ENCODE measurements around the gene CREB1. TPM values are rescaled to one million over a fixed set of nuclear protein-coding genes. Genes with fewer than 3 reads are reported as not detected.
"Not testable (repeated sequence)": the region's sequence is repeated elsewhere in the genome, so short reads cannot be mapped to it uniquely, and the experiment has no call there.

Gene CREB1
- total RNA-seq, 2 donors from 2014 or later, result 87.1 to 105 TPM

DNA sequence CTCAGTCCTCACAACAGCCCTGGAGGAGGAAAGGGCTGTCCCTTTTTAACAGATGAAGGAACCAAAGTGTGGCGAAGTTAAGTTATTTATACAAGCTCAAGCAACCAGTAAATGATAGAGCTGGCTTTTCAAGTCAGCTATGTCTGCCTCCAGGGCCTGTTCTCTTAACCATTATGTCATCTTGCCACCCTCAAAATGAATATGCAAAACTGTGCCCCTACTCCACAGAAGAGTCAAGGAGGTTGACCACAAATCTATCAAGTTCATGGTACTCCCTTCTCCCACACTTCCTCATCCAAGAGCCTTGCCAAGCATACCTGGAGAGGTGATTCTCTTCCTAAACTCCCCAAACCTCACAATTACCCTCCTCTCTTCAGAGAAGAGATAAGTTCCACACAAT, 37.3 kb upstream of the CREB1 start:
- no peaks in the 10 kb centered on the region for H3K36me3 Mint-ChIP-seq (ENCODE audit: low read depth)
- Histone ChIP-seq H3K36me3 (ENCODE audit: control insufficient read depth, insufficient read depth, low read length) (no peaks in the 10 kb centered on the region), H3K4me1 (ENCODE audit: control insufficient read depth, insufficient read depth, low read length) (no peaks in the 10 kb centered on the region), H3K9ac (ENCODE audit: extremely low read depth, low read length, poor library complexity, severe bottlenecking) (no peak overlapping the region), H3K4me3 (ENCODE audit: low read length) (no peak overlapping the region), H3K27ac (ENCODE audit: low read depth, low read length) (no peak overlapping the region), H3K9me3 (ENCODE audit: control insufficient read depth, low read length) (no peaks in the 10 kb centered on the region), H3K27me3 (ENCODE audit: control insufficient read depth, insufficient read depth, low read length, poor library complexity, severe bottlenecking) (no peaks in the 10 kb centered on the region)
- H3K4me3 Mint-ChIP-seq, result no peak overlapping the region
- H3K27ac Mint-ChIP-seq, result no peak overlapping the region
- DNase-seq, result no peak
- no peaks in the 10 kb centered on the region for H3K27me3 Mint-ChIP-seq (ENCODE audit: insufficient read depth)
- no peaks in the 10 kb centered on the region for H3K9me3 Mint-ChIP-seq
- TF ChIP-seq, protein P1, sequence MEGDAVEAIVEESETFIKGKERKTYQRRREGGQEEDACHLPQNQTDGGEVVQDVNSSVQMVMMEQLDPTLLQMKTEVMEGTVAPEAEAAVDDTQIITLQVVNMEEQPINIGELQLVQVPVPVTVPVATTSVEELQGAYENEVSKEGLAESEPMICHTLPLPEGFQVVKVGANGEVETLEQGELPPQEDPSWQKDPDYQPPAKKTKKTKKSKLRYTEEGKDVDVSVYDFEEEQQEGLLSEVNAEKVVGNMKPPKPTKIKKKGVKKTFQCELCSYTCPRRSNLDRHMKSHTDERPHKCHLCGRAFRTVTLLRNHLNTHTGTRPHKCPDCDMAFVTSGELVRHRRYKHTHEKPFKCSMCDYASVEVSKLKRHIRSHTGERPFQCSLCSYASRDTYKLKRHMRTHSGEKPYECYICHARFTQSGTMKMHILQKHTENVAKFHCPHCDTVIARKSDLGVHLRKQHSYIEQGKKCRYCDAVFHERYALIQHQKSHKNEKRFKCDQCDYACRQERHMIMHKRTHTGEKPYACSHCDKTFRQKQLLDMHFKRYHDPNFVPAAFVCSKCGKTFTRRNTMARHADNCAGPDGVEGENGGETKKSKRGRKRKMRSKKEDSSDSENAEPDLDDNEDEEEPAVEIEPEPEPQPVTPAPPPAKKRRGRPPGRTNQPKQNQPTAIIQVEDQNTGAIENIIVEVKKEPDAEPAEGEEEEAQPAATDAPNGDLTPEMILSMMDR (conservative IDR thresholded peaks at IDR 0.05), result no peak
- H3K4me1 Mint-ChIP-seq, result no peaks in the 10 kb centered on the region
- WGBS, 2 experiments (ENCODE audit: insufficient coverage in 1 of 2, insufficient read length in 1 of 2), result 94 to 100% methylated on average over 1 of the region's 1 CpG

DNA sequence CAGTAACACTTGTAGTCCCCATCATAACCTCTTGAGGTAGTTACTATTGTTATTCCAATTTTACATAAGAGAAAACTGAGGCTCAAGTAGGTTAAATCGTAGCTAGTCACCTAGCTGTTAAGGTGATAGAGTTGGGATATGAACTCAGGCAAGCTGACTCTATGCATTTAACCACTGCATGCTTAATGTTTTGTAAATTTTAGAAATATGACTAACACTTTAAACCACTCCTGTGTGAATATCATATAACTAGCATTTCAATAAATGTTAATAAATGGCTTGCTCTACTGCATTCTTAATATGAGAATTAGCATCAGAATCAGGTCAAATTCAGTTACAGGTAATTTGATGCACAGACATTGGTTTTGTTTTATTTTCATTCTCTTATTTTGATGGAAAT, 35.6 kb upstream of the CREB1 start:
- Histone ChIP-seq H3K27ac (ENCODE audit: low read depth, low read length) (no peak overlapping the region), H3K4me3 (ENCODE audit: low read length) (no peak overlapping the region), H3K4me1 (ENCODE audit: control insufficient read depth, insufficient read depth, low read length) (no peaks in the 10 kb centered on the region), H3K9me3 (ENCODE audit: control insufficient read depth, low read length) (no peaks in the 10 kb centered on the region), H3K9ac (ENCODE audit: extremely low read depth, low read length, poor library complexity, severe bottlenecking) (no peak overlapping the region), H3K27me3 (ENCODE audit: control insufficient read depth, insufficient read depth, low read length, poor library complexity, severe bottlenecking) (no peaks in the 10 kb centered on the region), H3K36me3 (ENCODE audit: control insufficient read depth, insufficient read depth, low read length) (no peaks in the 10 kb centered on the region)
- no peak overlapping the region for H3K4me3 Mint-ChIP-seq
- no peak for DNase-seq
- no peak overlapping the region for H3K27ac Mint-ChIP-seq
- H3K36me3 Mint-ChIP-seq (ENCODE audit: low read depth), result no peaks in the 10 kb centered on the region
- H3K4me1 Mint-ChIP-seq, result no peaks in the 10 kb centered on the region
- H3K9me3 Mint-ChIP-seq, result no peaks in the 10 kb centered on the region
- no peaks in the 10 kb centered on the region for H3K27me3 Mint-ChIP-seq (ENCODE audit: insufficient read depth)
- TF ChIP-seq, protein P1 (conservative IDR thresholded peaks at IDR 0.05), result no peak
- 92% methylated on average over 1 of the region's 1 CpG; no CpG with 5 or more reads in 1 of the 2 experiments for WGBS, 2 experiments (ENCODE audit: insufficient coverage in 1 of 2, insufficient read length in 1 of 2)

DNA sequence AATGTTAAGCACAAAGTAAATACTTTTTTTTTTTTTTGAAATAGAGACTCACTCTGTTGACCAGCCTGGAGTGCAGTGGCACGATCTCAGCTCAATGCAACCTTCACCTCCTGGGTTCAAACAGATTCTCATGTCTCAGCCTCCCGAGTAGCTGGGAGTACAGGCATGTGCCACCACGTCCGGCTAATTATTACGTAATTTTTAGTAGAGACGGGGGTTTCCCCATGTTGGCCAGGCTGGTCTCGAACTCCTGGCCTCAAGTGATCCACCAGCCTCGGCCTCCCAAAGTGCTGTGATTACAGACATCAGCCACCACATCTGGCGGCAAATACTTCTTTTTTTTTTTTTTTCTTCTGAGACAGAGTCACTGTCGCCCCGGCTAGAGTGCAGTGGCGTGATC, 32.8 kb upstream of the CREB1 start:
- not testable (repeated sequence) for H3K36me3 ChIP-seq (ENCODE audit: control insufficient read depth, insufficient read depth, low read length); H3K27ac ChIP-seq (ENCODE audit: low read depth, low read length); H3K4me1 Mint-ChIP-seq; H3K4me3 ChIP-seq (ENCODE audit: low read length); H3K36me3 Mint-ChIP-seq (ENCODE audit: low read depth); H3K4me3 Mint-ChIP-seq; H3K4me1 ChIP-seq (ENCODE audit: control insufficient read depth, insufficient read depth, low read length); DNase-seq; H3K27me3 Mint-ChIP-seq (ENCODE audit: insufficient read depth); H3K9me3 Mint-ChIP-seq; H3K27me3 ChIP-seq (ENCODE audit: control insufficient read depth, insufficient read depth, low read length, poor library complexity, severe bottlenecking); H3K9me3 ChIP-seq (ENCODE audit: control insufficient read depth, low read length); H3K9ac ChIP-seq (ENCODE audit: extremely low read depth, low read length, poor library complexity, severe bottlenecking); H3K27ac Mint-ChIP-seq
- 93 to 95% methylated on average over 9 to 12 of the region's 12 CpGs for WGBS, 2 experiments (ENCODE audit: insufficient coverage in 1 of 2, insufficient read length in 1 of 2)

- no peaks in the 10 kb centered on the region for H3K36me3 Mint-ChIP-seq (ENCODE audit: low read depth)
- Histone ChIP-seq H3K4me1 (ENCODE audit: control insufficient read depth, insufficient read depth, low read length) (no peaks in the 10 kb centered on the region), H3K27ac (ENCODE audit: low read depth, low read length) (no peak overlapping the region), H3K4me3 (ENCODE audit: low read length) (no peak overlapping the region), H3K9ac (ENCODE audit: extremely low read depth, low read length, poor library complexity, severe bottlenecking) (no peak overlapping the region), H3K27me3 (ENCODE audit: control insufficient read depth, insufficient read depth, low read length, poor library complexity, severe bottlenecking) (no peaks in the 10 kb centered on the region), H3K36me3 (ENCODE audit: control insufficient read depth, insufficient read depth, low read length) (no peaks in the 10 kb centered on the region), H3K9me3 (ENCODE audit: control insufficient read depth, low read length) (no peaks in the 10 kb centered on the region)
- H3K27me3 Mint-ChIP-seq (ENCODE audit: insufficient read depth), result no peaks in the 10 kb centered on the region
- TF ChIP-seq, protein P1 (conservative IDR thresholded peaks at IDR 0.05), result no peak
- no peak for DNase-seq
- WGBS, 2 experiments (ENCODE audit: insufficient coverage in 1 of 2, insufficient read length in 1 of 2), result 86 to 98% methylated on average over 1 of the region's 1 CpG
- H3K4me3 Mint-ChIP-seq, result no peak overlapping the region
- no peaks in the 10 kb centered on the region for H3K4me1 Mint-ChIP-seq
- H3K9me3 Mint-ChIP-seq, result no peaks in the 10 kb centered on the region
- no peak overlapping the region for H3K27ac Mint-ChIP-seq
Observed at GRCh38 chr2:207497596-207497995, 32.2 kb upstream of the CREB1 start.
